NCI-H446 (cell line): ENCODE measurements around the gene QSOX2.
A peak's percentile ranks its signal among the peaks of the same experiment; 100 is the strongest.

Experiments
- DNase-seq, 2 experiments: peaks; one replicate each; lab custom pipeline; 2025; lab: John Stamatoyannopoulos, UW

The QSOX2 gene

GRCh38 chr9:136252846-136253245, 7.2 kb upstream of the QSOX2 start:
- DNase-seq: no peak

GRCh38 chr9:136252281-136252680, 6.7 kb upstream of the QSOX2 start:
- no peak for DNase-seq

- DNase-seq: no peak
Measured at GRCh38 chr9:136251264-136252115, 5.9 kb upstream of the QSOX2 start.

GRCh38 chr9:136250676-136251075, 5.1 kb upstream of the QSOX2 start:
- no peak for DNase-seq

GRCh38 chr9:136249877-136250559, 4.4 kb upstream of the QSOX2 start:
- DNase-seq: no peak

GRCh38 chr9:136248951-136249876, 3.6 kb upstream of the QSOX2 start:
- DNase-seq: no peak

- DNase-seq: no peak
Measured at GRCh38 chr9:136247947-136248637, 2.5 kb upstream of the QSOX2 start.

GRCh38 chr9:136247551-136247916, 1.9 kb upstream of the QSOX2 start:
- DNase-seq: no peak

- no peak for DNase-seq
Measured at GRCh38 chr9:136246849-136247550, 1.4 kb upstream of the QSOX2 start.

- DNase-seq: no peak
Measured at GRCh38 chr9:136244969-136245218, 718 bp downstream of the QSOX2 start.

- DNase-seq: no peak
Measured at GRCh38 chr9:136244122-136244968, 1.3 kb downstream of the QSOX2 start.

GRCh38 chr9:136243631-136244030, 2.0 kb downstream of the QSOX2 start:
- no peak for DNase-seq

- DNase-seq: no peak
Measured at GRCh38 chr9:136242918-136243525, 2.6 kb downstream of the QSOX2 start.

GRCh38 chr9:136242248-136242647, 3.4 kb downstream of the QSOX2 start:
- no peak for DNase-seq

- no peak for DNase-seq
Measured at GRCh38 chr9:136241542-136241941, 4.1 kb downstream of the QSOX2 start.

- no peak for DNase-seq
Measured at GRCh38 chr9:136240941-136241340, 4.7 kb downstream of the QSOX2 start.

GRCh38 chr9:136239983-136240330, 5.7 kb downstream of the QSOX2 start:
- no peak for DNase-seq

GRCh38 chr9:136239135-136239982, 6.3 kb downstream of the QSOX2 start:
- DNase-seq: peak; percentile 2 to 68

GRCh38 chr9:136238342-136238732, 7.3 kb downstream of the QSOX2 start:
- no peak for DNase-seq
